GM21619 (cell line): ENCODE data around the gene TRAPPC4.
"Not testable (repeated sequence)": the region's sequence is repeated elsewhere in the genome, so short reads cannot be mapped to it uniquely, and the experiment has no call there.

Source experiments
- ATAC-seq: cut with Tn5 transposase; IDR thresholded peaks from one replicate; pipeline ENCODE4 v1.9.1; 2021; ENCODE audit not compliant: unreplicated experiment

Gene TRAPPC4

GRCh38 chr11:119012629-119013170 lies 5.9 kb upstream of the TRAPPC4 start:
- ATAC-seq, result no peak

DNA sequence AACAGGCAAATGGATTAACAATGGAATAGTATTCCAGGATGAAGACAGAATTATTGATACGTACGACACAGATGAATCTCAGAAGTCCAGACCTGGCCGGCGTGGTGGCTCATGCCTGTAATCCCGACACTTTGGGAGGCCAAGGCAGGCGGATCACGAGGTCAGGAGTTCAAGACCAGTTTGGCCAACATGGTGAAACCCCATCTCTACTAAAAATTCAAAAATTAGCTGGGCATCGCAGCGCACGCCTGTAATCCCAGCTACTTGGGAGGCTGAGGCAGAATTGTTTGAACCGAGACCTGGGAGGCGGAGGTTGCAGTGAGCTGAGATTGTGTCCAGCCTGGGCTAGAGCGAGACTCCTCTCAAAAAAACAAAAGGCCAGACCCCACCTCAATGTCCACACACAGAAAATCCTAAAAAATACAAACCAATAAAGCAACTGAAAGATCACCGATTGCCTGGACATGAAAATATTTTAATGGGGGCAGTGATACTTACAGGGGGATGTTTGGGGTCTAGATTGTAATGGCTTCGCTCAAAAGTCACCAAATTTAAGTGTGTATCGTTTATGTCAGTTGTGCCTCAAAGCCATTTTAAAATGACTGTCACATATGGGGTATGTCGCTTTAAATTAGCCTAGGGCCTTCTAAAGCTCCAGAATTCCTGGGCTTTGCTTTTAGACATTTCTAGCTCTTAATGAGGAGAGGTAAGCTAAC lies 4.2 kb upstream of the TRAPPC4 start:
- ATAC-seq, result no peak

- ATAC-seq, result no peak
Measured at GRCh38 chr11:119015054-119015611, 3.4 kb upstream of the TRAPPC4 start.

DNA sequence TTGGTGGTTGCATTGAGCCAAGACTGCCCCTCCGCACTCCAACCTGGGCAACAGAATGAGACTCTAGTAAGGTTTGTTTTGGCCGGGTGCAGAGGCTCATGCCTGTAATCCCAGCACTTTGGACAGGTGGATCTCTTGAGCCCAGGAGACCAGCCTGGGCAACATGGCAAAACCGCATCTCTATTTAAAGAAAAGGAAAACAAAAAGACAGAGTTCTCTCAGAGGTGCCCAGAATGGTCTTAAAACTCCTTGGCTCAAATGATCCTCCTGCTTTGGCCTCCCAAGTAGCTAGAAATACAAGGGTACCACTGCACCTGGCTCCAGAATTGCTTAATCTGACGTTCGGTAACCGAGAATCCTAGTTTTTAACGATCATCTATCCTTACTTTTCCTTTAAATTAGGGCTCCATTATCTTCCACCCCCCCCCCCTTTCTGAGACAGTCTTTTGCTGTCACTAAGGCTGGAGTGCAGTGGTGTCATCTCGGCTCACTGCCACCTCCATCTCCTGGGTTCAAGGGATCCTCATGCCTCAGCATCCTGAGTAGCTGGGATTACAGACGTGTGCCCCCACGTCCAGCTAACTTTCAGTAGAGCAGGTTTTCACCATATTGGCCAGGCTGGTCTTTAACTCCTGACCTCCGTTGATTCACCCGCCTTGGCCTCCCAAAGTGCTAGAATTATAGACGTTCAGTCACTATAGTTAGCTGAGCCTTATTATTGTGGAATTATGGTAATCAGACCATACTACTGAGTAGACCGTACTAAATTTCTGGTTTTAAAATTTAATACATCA lies 2.2 kb upstream of the TRAPPC4 start:
- ATAC-seq, result no peak

DNA sequence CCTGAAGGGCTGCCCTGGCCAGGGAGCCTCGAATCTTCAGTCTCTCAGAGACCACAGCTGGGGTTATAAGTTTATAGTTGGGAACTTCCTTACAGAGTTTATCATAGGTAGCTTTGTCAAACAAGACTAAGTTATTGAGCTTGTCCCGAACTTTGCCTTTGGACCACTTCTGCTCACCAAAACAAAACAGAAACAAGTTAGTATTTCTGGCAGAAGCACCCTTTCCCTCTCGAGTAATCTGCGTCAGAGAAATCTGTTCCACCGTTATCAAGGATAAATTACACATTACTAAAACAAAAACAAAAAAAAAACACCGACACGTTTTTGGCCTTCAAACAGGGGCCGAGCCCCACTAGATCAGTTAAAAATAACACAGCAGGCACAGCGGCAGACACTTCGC lies 1.2 kb upstream of the TRAPPC4 start:
- ATAC-seq, result not testable (repeated sequence)

DNA sequence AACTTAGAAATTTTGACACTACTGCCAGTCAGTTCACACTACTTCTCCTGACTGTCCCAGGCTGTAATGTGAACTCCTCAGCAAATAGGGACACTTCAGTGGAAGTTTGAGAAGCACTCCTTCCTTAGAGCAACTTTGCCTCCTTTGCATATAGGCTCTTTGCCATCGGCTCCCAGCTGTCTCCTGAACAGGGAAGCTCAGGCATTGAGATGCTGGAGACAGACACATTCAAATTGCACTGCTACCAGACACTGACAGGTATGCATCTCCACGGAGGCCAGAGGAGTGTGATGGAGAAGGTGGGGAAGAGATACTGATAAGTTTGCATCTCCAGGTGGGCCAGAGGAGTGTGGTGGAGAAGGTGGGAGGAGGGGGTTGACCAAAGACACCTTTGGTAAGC lies 1.4 kb downstream of the TRAPPC4 start:
- ATAC-seq, result no peak

GRCh38 chr11:119021631-119022030 lies 3.1 kb downstream of the TRAPPC4 start:
- no peak for ATAC-seq

DNA sequence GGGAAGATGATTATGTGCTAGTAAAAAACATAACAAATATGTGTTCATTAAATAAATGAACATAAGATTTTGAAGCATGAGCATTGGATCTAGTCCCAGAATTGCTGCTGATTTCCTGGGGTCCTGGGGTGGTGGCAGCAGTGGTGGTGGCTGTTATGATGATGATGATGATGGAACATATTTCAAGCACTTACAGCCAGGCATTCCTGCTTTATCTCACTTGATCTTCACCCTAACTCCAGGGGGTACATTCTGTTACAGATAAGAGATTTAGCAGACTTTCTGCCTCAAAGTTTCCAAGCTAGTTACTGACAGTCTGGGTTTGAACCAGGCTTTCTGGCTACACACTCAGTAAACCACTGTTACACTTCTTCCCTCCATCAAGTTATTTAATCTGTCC lies 5.2 kb downstream of the TRAPPC4 start:
- no peak for ATAC-seq

DNA sequence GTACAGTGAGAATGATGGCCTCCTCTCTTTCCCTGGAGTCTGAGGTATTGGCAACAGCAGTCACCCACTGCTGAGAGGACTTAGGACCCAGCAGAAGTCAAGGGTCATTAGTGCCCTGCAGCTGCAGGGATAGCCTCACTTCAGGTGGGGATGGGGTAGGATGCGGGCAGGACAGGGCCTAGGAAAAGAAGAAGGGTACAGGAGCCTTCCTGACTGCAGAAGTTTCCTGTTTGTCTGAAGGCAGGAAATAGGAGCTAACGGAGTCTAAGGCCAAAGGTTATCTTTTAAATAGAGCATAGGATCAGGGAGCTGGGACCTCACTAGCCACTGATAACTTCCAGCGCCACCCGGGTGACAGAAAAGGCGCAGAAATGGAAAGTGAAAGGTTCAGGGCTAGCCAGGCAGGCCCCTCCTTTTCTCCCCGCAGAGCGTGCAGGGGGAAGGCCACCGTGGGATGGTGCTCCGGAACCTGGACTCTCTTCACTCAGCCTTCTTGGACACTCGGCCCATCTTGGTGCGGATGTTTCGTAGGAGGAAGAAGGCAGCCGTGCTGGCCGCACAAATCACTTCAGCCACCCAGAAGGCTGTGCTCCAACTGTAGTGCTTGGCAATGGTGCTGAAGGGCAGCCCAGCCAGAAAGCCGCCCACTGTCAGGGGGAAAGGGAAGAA lies 6.0 kb downstream of the TRAPPC4 start:
- ATAC-seq, result no peak

- ATAC-seq, result no peak
Measured at GRCh38 chr11:119025099-119025473, 6.5 kb downstream of the TRAPPC4 start.

DNA sequence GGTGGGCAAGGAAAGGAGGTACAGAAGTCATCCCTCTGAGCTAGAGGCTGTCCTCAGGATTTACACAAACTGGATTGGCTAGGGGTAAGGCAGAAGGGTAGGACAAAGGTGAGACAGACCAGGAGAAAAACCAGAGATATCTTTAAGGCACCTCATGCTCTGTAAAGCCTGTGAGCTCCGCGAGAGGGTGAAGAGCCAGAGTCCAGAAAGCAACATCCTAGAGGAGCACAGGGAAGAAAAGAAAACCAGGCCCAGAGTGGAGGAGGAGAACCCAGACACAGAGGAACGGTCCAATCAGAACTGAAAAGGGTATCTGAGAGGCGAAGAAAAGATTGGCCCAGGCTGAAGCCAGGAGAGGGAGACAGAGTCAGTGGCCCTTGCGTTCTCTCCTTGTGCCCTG lies 7.0 kb downstream of the TRAPPC4 start:
- no peak for ATAC-seq

- ATAC-seq, result no peak
Measured at GRCh38 chr11:119025978-119026766, 7.6 kb downstream of the TRAPPC4 start.

GRCh38 chr11:119026970-119027369 lies 8.4 kb downstream of the TRAPPC4 start:
- no peak for ATAC-seq

GRCh38 chr11:119027561-119028345 lies 9.2 kb downstream of the TRAPPC4 start:
- no peak for ATAC-seq

GRCh38 chr11:119028346-119029068 lies 9.9 kb downstream of the TRAPPC4 start:
- no peak for ATAC-seq

DNA sequence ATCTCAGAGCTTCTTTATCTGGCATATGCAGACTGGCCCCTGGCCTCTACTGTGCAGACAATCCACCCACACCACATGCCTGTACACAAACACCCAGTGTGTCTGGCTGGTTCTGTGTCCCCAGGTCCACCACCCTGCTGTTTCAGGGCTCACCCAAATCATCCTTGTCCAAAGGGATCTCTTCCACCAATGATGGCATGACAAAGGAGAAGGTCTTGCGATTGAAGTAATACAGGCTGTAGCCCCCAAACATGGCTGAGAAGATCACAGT lies 10.4 kb downstream of the TRAPPC4 start:
- no peak for ATAC-seq

DNA sequence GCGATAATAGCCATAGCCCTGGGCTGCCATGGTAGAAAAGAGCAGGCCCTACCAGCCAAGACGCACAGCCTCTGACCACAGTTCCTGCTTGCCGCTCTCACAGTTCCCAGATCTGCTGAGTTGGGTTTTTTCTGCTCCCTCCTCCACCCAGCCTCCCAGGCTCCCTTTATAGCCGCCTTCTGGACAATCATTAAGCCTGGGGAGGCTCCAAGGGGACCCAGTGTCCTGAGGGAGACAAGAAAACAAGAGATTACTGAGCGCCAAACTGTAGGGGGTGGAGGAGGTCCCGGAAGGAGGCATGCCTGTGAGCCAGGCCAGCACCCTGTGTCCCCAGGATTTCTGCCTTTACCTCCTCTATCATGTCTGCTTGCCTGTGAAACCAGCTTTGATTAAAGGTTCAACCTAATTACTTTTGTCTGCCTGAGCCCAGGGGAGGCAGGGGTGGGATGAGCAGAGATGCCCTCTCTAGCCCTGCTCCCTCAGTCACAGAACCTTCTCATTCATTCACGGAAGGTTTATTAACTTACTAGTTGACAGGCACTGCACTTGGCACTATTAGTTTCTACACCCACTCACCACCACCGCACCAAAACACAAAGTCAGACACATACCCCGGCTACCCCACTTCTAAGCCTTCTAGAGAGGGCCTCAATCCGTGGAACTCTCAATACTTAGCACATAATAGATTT lies 10.9 kb downstream of the TRAPPC4 start:
- ATAC-seq, result peak; percentile 0

GRCh38 chr11:119030029-119030328 lies 11.4 kb downstream of the TRAPPC4 start:
- peak; percentile 7 for ATAC-seq
